ENCODE results near the gene PAX4.

The PAX4 gene, protein sequence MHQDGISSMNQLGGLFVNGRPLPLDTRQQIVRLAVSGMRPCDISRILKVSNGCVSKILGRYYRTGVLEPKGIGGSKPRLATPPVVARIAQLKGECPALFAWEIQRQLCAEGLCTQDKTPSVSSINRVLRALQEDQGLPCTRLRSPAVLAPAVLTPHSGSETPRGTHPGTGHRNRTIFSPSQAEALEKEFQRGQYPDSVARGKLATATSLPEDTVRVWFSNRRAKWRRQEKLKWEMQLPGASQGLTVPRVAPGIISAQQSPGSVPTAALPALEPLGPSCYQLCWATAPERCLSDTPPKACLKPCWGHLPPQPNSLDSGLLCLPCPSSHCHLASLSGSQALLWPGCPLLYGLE

DNA sequence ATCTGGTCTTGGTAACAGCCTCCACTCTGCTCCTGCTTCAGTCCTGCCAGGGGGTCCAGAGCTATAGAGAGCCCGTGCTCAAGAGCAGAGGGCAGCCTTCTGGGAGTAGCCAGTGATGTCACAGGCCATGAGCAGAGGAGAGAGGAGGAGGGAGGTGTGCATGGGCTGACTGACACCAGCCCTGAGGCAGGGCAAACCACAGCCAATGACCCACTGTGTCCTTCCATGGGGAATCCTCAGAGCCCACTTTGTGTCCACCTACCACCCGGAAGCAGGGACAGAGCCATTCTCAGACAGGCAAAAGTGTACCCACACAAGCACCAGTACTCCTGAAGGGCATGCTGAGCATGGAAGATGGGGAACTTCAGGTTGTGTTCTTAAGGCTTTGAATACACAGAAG, at the start of gene PAX4:
PAX4 (minus strand) TSS at position 101 of the 400 bp plus-strand sequence. CDS start 2,214 bp downstream, outside the sequence.
- no peak for DNase-seq (ENCODE audit: low spot score)

DNA sequence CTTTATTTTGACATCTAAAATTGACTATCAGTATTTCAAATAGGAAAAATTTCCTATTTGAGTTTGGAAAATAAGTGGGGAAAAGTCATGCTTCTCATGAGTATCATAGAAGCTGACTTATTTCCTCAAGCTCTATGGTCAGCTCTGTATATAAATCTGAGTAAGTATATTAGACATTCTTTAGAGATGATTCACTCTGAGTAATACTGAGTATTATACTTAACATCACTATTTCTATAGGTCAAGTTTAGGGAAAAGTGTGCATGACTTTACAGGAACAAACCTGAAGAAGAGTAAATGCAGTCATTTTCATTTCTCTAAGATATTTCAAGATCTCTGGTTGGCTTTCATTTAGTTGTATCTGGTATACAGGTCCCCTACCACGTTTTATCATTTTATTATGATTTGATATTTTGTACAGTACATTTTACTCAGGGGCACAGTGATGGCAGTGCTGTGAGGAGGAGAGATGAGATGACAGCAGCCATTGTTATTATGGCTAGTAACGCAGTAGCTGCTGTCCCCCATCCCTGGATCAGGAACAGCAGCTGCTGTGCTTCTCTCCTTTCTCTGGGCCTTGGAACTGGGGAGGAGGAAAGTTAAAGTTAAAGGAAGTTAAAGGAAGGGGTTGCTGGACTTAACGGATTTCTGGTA, 49.2 kb upstream of the PAX4 start:
- no peak for DNase-seq (ENCODE audit: low spot score)

DNA sequence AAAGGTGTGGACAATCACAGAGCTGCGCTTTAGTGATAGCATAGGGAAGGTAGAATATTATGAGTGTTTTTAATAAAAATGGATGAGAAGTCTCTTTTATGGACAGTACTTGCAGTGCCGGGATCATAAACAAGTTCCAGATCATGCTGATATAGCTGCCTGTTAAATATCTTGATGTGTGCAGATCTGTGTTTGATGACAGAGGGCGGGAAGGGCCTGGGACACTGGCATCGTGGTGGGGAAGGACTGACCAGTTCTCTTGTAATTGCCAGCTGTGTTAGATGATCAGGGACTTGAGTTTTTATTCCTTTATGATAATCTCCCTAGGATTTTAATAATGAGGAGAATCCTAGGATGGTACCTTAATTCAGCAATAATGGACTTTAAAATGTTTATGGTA, 48.7 kb upstream of the PAX4 start:
- DNase-seq (ENCODE audit: low spot score): no peak

DNA sequence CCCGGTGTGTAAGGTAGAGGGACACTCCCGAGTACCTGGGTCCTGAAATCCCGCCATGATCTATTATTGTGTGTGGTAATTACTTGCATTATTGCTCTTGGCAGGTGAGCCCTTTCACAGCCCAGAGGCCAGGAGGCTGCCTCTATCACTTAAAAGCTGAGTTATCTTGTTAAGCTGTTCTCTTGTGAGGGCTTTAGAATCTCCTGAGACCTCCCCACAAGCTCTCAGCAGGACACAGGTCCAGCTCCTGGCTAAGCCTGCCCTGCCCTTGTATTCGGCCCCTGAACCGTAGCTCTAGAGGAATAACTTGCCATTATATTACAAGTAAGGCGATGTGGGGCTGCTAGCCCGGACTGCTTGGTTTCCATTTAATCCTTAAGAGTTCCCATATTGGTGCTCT, 48.0 kb upstream of the PAX4 start:
- no peak for DNase-seq (ENCODE audit: low spot score)

DNA sequence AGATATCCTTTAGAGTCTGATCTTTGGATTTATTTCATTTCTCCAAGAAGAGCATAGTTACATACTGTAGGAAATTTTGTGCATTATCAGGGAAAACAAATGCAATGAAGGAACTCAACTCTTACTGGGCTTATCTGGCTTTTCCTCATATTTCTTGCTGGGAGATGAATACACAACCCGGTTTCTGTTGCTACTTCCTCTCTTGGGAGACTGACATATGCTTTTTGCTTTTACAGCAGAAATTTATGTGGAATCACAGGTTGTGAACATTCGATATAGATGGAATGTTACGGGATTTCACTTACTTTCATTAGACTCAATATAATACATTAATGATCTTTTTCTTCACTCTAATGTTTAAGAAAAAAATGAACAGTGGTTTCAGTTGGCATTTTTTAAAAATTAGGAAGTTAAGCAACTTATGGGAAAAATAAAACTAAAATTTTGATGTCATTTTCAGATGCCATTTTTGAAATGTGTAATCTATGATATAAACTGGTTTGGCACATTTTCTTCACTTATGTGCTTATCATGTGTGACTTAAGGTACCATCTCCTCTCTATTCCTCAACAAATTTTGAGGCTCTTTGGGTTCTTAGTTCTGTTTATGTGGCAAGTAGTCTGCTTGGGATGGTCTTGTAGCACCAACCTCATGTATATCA, 41.2 kb upstream of the PAX4 start:
- no peak for DNase-seq (ENCODE audit: low spot score)

DNA sequence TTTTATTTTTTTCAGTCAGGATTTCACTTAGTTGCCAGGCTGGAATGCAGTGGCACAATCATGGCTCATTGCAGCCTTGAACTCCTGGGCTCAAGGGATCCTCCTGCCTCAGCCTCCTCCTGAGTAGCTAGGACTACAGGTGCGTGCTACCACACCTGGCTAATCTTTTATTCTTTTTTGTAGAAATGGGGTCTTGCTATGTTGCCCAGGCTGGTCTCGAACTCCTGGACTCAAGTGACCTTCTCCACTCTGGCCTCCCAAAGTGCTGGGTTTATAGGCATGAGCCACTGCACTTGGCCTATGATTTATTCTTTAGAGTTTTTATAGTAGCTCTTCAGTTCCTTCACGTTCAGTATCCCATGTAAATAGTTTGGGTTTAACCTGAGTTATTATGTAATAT, 39.6 kb upstream of the PAX4 start:
- no peak for DNase-seq (ENCODE audit: low spot score)

DNA sequence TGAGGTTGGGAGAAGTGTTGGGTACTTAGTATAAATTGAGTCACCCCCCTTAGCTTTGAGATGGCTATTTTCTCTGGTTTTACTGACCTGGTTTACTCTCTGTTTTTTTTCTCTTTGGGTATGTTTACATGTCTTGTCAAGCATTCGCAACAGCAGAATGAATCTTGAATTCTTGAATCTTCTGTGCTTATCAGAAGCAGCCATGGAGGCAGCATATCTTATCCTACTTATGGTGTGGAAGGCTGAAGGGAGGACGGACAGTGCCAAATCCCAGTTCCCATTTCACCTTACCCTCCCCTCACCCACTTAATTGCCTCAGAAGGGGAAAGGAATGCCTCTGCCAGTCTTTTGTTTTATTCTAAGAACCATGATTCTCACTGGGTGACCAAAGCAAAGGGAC, 37.8 kb upstream of the PAX4 start:
- DNase-seq (ENCODE audit: low spot score): no peak

DNA sequence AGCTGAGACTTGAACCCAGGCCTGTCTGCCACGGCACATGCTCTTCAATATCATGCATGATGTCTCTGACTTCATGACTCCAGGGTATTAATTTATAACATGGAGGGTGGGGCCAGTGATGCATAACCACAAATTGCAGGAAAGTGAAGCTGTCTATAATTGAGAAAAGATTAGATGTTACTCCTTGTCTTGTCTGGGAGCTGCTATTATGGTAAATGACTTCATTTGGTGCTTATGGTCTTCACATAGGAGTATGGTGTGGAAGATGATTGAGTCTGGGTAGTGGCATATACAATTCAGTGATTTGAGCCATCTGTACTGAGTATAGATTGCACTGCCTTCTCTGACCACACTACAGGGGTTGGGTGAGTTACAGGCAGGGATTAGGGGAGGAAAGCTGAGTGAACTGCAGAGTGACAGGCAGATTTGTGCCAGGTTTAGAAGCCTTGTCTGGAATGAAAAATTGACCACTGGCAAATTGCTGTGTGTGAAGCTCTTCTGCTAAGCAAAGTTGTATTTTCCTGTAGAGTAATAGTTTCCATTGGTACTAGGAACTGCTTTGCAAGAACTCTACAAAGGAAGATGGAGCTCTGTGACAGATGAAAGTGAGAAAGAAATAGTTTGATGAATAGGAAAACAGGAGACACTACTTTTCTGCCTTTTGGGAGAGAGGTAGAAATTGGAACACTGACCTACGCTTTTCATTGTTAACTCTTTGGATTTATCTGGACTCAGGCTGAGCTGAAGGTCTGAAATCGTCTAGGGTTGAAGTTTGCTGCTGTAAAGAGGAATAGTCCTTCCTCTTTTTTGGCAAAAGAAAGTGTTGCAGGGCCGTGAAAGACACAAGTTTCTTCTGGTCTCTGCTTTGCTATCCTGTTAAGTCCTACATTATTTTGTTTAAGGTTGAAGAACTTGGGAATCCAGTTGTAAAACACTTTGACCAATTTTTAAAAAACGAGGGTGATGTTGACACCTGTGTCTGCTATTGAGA, 36.8 kb upstream of the PAX4 start:
- DNase-seq (ENCODE audit: low spot score): no peak

DNA sequence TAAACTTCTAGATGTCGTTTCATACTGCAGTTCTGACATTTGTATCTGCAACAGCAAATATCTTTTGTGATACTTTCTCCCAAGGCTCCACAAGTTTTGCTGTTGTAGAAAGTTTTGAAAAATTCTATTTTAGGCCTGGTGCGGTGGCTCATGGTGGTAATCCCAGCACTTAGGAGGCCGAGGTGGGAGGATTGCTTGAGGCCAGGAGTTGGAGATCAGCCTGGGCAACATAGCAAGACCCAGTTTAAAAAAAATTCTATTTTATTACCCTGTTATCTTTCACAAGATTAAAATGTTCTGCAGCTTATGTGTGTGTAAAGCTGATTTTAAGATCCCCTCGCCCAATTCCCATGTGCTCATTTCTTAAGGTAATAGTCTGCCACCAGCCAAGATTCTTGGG, 35.5 kb upstream of the PAX4 start:
- DNase-seq (ENCODE audit: low spot score): no peak

DNA sequence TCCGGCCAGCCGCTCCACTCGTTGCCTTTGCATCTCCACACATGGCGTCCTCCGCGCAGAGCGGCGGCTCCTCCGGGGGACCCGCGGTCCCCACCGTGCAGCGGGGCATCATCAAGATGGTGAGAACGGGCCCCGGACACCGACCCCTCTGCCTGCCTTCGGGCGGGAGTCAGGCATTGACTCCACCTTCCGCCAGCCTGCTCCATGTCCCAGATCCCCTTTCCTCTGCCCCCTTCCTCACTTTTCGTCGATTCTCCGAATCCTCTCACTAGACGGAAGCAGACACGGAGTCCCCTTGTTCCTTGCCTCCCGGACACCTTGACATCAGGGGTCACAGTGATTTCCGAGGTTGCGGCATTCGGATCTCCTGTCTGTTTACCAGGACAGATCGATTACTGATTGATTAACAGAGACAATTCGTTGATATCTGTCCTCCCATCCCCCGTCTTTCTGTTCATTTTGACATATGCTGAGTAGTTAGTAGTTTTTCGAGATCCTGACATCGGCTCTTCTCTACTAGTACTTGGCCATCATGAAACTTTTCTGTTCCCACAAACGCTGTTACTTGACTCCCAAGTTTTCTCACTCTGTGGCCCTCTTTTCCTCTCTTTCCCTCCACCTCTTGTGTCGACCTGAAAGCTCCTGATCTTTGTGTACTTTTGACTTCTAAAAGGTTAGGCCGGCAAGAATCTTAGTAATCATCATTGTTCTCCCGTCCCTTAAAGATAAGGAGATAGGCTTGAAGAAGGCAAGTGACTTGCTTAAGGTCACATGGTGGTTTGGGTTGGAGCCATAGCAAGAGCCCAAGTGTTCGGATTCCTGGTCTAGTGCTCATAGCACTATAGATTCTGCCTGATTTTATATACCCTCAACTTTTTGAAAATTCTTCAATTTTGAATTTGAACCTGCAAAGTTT, 34.6 kb upstream of the PAX4 start:
- DNase-seq (ENCODE audit: low spot score): no peak

DNA sequence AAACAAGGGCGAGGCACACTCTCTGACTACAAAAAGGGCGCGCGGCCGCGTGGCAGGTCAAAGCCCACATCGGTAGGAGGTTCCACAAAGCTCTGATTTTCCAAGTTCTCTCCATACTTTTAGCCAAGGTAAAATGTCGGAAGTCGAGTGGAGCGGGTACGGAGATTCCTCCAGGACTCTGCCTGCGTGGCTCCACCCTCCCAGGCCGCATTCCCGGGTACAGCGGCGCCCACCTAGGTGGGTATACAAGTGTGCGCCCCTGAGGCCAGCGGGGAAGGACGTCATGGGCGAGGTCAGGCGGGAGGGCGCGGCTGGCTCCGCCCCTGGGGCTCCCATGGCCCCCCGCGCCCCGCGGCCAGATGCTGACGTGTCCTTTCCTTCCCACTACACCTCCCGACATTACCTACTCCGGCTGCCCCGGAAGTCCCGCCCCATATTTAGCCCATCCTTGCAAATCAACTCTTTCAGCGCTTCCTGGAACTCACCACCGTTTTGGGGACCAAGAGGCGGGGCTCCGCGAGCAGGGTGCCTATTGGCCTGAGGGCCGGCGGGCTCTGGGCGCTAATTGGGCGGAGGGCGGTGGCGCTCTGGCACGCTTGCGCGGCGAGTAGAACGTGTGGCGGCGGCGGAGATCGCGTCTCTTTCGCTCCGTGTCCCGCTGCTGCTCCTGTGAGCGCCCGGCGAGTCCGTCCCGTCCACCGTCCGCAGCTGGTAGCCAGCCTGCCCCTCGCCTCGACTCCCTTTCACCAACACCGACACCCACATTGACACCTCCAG, 33.8 kb upstream of the PAX4 start, which contains the start of gene SND1:
SND1 (plus strand) TSS at position 639 of the 777 bp plus-strand sequence. CDS start 180 bp downstream, outside the sequence.
- DNase-seq (ENCODE audit: low spot score): peak; percentile 99

DNA sequence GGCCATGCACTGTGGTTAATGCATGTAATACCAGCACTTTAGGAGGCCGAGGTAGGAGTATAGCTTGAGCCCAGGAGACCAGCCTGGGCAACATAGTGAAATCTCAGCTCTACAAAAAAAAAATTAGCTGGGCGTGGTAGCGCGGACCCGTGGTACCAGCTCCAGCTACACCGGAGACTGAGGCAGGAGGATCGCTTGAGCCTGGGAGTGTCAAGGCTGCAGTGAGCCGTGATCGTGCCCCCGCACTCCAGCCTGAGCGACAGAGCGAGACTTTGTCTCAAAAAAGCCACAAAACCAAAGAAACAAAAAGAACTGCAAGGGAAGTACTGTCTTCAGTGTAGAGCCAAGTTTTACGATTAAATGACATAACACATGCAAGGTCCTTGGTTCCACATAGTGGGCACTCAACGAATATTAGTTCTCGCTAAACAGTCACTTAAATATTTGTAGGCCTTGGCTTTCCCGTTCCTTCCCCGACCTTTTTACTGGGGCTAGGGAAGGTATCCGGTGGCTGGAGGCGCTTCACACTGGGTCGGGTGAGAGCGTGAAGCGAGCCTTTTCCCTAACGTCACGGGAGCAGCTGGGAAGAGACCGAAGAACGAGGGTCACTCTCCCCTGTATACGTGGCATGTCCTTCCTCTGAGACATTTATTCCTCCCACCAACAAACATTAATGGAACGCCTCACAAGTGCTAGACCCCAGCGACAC, 33.1 kb upstream of the PAX4 start:
- DNase-seq (ENCODE audit: low spot score): no peak

DNA sequence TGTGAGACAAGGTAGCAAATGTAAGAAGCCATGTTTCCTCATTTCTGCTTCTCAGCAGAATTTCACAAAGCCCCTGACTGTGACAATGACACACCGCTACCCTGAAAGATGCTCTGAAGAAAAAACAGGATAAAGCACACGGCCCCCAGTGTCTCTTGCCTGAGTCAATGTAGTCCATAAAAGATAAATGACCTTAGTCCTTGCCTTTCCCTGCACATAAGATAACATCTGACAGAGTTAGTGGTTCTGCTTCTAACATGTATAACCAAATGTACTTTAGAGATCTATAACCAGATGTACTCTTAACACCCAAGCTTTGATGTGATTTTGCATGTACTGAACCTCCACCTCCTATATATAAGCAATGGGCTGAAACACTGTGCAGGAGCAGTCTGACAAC, 31.0 kb upstream of the PAX4 start:
- DNase-seq (ENCODE audit: low spot score): no peak

DNA sequence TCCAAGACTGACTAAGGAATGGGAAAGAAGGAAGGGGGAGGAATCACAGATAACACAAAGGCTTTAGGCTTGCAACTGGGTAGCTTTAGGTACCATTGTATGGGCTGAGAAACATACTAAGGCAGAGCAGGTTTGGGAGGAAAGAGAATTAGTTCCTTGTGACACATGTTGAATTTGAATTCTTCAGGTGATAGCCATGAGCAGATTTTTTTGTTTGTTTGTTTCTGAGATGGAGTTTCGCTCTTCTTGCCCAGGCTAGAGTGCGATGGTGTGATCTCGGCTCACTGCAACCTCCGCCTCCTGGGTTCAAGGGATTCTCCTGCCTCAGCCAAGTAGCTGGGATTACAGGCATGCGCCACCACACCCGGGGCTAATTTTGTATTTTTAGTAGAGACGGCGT, 29.7 kb upstream of the PAX4 start:
- DNase-seq (ENCODE audit: low spot score): no peak

DNA sequence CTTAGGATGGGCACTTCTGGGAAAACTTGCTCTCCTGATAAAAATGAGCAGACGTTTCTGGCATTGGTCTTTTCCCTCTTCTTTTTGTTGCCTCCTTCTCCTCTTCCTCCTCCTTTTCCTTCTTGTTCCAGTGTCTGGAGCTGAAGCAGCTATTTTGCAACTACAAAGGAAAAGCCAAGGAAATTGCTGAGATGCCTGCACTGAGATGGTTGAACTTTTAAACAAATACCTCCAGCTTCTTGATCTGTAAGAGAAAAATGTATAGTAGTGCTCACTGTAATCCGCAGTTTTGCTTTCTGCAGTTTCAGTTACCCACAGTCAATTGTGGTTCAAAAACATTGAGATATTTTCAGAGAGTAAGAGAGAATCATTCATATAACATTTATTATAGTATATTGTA, 26.5 kb upstream of the PAX4 start:
- DNase-seq (ENCODE audit: low spot score): no peak

DNA sequence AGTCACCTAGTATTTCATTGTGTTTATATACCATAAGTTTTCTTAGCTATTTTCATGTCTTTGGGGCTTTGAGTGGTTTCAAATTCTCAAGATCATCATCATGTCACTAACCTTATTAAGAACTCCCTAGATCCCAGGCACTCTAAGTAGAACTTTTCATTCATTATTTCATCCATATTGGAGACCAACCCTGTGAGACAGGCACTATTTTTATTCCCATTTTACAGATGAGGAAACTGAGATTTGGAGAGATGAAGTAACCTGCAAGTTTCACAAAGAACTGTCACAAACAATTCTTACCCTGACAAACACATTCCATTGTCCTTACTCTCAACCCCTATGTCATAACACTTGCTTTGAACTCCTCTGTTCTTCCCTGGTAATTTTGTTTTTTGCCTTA, 20.3 kb upstream of the PAX4 start:
- DNase-seq (ENCODE audit: low spot score): no peak

DNA sequence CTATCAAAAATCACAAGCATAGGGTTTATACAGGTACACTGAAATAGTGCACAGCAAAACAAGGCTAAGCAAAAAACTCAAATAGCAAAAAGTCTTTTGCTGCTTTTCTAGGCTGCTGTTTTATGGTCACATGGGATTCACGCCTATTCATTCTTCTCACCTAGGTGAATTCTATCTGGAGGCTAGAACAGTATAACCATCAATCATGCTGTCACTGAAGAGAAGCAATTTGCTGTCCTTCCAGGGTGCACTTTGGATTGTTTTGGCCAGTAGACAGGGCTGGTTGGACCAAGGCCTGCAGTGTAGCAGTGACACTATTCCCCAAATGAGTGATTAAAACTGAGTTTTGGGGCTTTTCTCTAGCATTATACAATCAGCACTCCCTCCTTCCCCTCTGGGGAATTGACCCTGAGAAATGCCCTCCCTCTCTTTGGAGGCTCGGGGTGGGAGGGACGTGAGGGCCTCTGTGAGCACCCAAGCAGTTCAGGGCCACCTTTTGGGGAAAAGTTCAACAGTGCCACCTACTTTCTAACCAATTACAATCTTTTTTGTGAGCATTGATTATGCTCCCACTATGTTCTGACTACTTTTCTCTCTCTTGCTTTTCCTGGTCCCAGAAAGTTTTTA, 17.8 kb upstream of the PAX4 start:
- no peak for DNase-seq (ENCODE audit: low spot score)

DNA sequence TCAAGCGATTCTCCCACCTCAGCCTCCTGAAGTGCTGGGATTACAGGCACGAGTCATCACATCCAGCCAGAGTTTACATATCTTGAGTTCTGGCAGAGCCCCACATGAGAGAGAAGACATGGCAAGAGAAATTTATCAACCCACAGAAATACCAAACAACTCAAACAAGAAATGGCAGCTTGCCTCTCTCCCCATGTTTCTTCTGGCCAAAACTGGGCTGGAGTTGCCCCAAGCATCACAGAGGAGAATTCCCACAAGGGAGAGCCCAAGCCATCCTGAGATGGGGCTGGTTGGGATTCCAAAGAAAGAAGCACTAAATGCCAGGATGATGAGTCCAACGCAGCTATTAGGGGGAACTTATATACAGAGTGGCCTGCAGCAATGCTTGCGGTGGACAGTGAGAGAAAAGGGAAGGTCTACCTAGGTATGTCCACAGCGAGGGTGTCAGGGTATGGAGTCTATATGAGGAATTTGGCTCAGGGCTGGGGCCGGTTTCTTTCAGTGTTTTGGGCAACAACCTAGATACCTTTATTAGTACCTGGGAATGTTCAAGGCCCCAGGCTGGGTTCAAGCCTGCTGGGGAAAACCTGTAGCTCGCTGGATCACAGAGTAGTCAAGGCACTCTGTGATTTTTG, 14.5 kb upstream of the PAX4 start:
- no peak for DNase-seq (ENCODE audit: low spot score)

All from pons (tissue), 1 donor.